Hematopoietic multipotent progenitor cell treated with erythropoietin and hydrocortisone succinate and interleukin-3 and kit ligand, for 8 days (in vitro differentiated cells): Measurements from ENCODE around the gene ACSL6.

Experiments
- DNase-seq: peaks from one replicate; pipeline ENCODE4 v3.0.0-alpha.2; 2015

ACSL6 gene

DNA sequence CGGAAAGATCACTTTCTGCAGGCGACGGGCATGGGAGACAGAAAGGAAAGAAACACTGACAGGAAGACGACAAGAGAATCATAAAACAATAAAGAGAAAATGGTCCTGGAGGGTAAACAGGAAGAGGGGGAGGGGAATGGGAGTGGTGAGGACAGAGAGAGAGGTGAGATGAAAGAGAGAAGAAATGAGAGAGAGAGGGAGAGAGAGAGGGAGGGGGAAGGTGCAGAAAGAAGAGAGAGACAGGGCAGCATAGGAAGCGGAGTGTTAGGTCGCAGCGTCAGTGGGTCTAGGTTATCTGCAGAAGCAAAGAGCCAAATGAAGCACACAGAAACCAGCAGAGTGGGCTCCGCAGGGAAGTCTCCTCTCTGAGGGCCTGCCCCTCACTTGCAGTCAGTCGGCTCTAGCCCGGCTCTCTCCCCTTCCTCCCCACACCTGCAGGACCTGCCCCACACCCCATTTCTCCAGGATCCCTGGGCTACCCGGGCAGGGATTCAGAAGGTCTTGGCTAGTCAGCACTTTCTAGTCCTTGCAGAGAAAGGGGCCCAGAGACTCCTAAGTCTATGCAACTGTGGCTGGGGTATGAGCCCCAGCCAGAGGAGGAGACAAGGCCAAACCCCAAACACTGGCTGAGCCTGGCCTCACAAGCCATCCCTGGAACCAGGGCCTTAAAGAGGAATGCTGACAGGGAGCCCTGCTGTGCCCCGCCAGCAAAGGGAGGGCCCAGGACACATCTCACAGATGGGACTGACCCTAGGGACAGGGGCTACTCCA is 36.3 kb downstream of the ACSL6 start:
- no peak for DNase-seq

DNA sequence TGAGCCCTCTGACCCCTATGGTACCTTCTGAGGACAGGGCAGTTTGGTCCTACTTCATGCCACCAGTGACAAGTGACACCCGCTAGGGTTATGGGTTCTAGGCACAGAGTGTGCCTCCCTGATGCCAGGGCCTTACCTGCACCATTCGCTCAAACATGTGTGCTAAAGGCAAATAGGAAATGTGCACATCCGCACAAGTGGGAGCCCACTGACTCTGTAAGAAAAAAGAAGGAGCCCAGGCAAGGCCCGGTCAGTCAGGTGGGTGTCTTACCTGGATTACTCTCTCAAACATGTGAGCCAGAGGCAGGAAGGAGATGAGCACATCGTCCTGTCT is 36.9 kb downstream of the ACSL6 start:
- no peak for DNase-seq

DNA sequence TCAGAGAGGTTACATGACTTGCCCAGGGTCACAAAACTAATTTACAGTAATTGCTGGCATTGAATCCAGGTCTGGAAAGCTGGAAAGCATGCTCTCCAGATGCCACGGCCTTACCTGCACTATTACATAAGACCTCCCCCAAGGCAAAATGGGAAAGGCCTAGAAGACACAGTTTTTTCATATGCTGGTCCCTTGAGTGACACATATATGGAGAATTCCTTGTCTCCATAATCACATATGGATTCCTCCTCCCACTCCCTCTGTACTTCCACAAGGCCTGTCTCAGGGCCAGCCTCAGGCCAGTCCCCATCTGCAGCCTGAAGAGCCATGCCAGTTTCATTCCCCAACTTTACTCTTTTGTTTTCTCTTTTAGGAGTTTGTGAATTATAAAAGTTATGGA is 37.4 kb downstream of the ACSL6 start:
- no peak for DNase-seq

DNA sequence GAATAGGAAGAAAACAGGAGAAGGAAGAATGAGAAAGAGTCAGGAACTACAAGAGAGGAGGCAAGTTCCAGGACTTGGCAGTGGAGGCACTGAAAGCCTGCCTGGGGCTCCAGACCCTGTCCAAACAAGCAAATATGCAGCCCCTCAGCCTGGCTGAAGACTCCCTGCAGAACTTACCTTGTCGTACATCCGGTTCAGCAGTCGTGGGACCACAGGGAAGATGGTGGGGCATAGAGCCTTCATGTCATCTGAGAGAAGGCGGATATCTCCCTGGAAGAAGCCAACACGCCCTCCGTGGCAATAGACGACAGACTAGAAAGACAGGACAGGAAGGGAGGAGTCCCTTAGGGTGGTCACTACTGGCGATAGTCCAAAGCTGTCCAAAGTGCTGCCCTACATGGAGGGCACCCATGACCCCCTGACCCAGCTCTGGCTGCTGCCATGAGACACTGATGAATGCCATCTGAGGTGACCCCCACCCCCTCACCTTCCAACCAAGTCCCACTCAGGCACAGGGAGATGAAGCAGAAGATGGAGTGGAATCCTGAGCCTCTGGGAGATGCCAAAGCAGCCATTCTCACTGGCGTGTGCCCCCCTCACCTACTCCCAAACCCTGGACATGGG is 38.3 kb downstream of the ACSL6 start:
- no peak for DNase-seq

DNA sequence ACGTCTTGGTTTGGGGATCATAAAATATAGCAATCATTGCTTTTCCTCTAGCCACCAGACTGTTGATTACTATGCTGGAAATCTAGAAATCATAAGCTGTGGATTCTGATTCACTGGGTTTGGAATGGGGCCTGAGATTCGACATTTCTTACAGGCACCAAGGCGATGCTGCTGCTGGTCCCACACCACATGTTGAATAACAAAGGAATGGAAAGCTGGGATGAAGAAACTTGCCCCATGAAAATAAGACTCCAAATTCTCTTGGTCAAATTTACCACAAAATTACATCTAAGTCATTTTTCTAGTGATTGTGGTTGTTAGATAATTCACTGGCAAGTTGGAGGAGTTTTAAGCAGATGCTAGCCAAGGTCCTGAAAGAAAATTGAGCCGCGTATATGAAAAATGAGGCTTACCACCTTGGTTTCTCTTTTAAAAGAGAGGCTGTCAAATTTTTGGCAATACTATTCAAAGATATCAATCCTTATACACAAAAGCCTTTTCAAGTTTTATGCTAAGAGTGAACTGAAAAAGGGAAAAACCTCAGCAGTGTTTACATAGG is 43.0 kb downstream of the ACSL6 start:
- no peak for DNase-seq

DNA sequence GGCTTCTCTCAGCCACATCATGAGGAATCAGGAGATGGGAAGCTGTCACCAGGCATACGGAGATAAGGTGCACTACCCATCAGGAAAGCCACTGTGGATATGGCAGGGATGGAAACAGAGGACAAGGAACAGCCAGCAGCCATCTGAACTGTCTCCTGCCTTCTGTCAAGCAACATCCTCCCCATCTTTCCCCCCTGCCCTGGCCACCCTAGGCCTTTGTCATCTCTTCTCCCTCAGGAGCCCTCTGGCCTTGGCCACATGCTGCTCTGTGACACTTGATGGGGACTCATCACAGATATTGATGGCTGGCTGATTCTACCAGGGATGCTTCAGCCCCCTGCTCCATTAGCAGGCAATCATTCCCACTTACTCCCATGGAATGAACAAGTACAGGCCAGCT is 44.9 kb downstream of the ACSL6 start:
- DNase-seq: no peak

DNA sequence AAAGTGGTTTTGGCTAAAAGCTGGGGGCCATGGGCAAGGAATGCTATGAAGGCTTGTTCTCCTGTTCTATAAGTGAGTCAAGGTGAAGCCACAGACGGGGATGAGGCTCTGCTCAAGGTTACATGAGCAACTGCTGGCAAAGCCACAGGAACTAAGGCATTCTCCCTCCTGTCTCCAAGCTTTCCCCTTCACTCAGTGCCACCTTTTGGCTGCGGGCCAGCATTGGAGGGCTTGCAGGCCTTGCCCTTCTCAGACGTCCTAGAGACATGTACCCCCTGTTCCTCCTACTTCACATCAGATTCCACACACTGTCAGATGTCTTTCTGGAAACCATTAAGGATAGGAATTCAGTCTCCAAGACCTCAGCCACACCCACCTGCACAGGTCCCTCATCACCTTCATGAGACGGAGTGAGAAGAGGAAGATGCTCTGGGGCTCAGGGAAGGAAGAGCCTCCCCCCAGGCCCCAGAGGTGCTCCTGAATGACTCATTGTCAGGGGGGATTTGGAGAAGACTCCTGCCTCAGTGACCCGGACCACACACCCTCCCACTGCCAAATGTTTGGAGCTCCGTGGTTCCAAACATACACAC is 45.5 kb downstream of the ACSL6 start:
- DNase-seq: no peak

DNA sequence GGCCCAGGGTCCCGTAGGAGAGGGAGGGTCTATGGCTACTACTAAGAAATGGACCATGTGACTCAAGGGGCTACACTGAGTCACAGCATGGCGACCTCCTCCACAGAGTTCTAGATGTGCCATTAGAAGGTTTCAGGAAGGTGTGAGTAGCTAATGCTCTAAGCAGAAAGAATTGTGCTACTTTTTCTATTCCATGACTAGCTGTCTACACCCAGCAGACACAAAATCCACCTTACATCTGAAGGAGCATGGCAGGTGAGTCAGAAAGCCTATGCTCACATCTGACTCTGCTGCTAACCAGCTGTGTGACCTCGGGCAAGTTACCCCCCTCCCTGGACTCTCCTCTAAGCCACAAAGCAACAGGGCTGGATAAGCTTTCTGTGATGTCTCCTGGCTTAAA is 51.6 kb downstream of the ACSL6 start:
- DNase-seq: no peak

DNA sequence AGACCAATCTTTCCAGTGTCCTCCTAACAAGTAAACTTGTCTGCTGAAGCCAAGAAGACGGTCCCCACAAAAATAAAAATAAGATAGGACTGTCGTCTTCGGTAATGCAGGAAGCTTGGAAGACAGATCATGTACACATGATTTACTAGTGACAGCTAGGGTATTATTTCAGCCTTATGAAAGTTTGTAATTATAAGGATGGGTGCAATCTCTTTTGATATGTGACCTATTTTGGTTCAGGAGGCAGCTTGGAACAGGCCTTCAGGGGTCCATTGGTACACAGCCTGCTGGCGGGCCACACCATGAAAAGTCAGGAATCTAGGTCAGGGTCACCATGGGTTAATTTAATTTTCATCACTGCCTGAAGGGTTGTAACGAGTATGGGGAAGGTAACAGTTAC is 52.3 kb downstream of the ACSL6 start:
- DNase-seq: no peak

DNA sequence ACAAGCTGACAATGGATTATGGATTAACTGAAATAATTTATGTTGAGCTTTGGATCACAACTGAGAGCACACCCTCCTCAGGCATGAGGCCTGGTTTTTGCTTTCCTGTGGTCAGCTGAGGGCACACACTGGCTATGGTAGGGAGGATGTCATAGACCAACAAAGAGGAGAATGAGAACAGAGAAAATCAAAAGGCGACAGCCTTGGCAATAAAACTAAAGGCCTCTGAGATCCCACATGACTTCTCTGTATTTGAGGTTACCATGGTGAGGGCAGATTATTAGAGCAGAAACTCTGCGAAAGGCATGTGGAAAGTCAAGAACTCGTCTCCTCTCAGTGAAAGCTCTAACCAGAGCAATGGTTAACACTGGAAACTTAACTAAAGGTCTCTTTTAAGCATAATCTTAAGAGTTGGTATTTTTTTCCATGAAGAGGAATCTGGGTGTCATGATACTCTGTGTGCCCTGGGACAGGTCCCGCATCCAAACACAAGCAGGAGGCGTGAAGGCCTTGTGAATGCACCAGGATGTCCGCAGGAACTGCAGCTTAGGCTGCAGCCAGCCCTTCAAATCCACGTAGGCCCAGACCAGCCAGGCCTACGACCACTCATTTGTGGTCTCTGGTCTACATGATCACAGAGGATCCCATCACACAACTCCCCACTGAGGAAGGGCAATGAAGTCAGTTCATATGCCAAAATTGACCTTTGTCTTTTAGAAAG is 53.6 kb downstream of the ACSL6 start:
- no peak for DNase-seq

DNA sequence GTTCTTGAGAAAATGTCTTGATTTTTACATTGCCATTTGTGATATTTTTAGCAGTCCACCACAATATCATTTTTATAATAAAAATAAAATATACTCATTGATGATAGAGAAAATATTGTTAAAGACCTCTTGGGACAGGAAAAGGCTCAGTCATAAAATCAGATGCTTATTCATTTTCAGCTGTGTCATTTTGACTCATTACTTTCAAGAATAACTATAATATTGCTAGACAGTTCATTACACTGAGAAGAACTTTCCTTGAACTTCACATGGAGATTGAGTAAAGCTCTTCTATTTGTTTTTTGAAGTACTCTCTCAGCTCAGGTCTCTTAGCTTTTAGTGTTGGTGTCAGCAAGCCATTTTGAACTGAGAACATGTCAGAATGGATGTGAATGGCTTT is 57.5 kb downstream of the ACSL6 start:
- DNase-seq: no peak

DNA sequence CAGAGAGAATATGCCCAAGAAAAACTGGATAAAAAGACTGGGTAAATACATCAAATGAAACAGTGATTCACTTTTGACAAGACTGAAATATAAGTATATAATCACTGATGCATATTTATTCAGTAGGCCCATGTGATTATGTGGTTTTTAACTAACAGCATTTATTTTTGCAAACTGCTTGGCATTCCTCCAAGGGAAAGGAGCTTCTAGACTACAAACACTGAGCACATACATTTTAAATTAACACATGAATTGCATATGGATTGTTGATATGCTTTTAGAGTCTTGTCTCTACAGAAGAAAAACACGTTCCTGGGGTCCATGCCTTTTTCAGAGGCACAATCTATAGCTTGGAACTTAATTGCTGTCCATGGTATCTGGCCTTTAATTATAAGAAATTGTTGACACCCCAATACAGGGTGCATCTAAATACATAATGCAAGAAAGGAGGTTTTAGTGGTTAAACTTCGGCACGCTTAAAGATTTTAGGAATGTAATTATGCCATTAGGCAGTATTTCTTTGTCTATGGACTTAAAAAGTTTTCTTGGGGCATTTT is 59.1 kb downstream of the ACSL6 start:
- DNase-seq: no peak

DNA sequence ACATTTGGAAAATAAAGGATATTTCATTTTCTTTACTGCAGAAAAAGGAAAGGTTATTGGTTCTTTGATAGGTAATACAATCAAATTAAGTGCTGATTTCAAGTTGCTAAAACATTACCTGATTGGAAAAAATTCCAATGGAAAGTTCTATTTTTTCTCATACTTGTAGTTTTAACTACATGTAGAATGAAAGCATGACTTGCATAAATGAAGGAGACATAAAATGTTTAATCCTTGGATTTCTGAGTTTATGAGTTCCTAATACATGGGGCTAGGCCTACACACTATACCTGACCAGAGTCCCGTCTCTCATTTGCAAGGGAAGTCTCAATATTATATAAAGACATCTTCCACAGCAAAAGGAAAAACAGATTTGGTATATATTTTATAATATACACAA is 60.8 kb downstream of the ACSL6 start:
- DNase-seq: no peak

DNA sequence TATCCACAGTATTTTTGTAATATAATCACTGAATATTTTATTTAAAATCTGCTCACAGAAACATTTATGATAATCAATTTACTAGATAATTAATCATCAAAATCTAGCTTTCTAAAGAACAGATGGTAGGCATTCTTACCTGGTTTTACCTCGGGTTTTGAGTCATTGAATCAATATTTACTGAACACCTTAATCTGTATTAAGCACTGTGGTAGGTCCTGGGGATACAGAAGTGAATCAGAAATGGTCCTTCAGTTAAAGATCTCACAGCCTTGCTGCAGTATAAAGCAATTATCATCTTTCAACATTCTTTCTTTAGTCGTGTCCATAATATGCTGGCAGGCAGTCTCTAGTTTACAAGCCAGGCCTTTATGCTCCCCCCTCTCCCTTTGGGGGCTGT is 64.0 kb downstream of the ACSL6 start:
- no peak for DNase-seq

DNA sequence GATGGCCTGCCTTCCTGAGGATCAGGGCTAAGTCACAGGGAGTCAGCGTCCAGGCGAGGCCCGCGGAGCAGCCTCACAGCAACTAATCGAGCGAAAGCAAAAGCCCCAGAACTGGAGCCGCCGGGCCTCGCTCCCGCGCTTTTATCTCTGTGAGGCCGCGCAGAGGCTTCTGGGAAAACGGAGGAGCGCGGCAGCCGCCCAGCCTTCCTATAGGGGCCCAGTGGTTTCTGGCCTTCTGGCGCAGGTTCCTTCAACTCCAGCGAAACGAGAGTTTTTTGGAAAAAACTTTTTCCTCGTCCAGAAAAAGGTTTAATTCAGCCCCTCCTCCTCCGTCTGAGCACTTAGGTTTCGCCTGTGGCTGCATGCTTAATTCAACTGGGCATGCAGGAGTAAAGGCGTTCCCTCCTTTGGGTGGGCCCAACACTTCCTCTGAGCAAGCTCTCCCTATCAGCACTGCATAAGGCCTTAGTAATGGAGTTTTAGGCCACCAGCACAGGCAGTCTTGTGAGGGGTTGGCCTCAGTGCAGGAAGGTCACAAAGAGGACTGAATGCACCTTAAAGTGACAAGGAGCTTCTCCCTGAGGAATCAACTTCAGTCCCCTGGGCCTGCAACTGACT is 65.8 kb downstream of the ACSL6 start, which contains the start of gene MEIKIN:
Gene MEIKIN, minus strand, starts transcription at position 113 of the 618 bp plus-strand sequence. CDS start 158 bp downstream, outside the sequence.
- DNase-seq: no peak

DNA sequence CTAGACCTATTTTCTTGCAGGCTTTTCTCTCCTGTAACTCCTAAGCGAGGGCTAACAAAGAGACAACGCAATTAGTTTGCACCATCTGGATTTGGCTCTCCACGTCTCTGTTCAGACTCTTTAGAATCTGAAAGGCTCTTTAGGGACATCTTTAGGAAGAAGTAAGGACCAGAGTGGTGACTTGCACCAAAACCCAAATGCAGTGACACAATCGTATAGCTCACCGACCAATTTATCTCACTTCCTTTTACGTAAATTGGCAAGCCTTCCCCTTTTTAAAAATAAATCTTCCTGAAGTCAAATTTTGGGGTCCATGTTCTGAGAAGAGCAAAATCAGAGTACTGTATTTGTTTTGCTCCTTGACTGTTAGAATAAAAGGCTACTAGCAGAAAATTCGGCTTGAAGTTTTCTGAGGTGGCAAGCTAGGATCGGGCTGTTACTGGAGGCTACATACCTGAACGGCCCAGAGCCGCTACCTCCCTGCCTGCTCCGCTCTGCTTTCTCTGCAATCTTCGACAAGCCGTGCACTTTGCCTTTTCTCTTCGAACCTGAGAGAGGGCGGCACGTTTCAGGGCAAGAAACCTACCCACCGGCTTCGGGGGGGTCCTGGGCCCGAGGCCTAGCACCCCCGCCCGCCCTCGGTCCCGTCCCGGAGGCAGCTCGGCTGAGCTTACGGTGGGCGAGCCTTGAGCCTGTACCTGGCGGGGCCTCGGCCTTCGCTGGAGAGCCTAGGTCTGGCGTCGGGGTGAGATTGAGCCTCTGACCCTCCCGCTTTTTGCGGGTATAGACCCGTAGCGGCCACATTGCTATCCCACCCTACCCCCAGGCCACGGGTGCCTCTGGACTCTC is 66.5 kb downstream of the ACSL6 start:
- no peak for DNase-seq

DNA sequence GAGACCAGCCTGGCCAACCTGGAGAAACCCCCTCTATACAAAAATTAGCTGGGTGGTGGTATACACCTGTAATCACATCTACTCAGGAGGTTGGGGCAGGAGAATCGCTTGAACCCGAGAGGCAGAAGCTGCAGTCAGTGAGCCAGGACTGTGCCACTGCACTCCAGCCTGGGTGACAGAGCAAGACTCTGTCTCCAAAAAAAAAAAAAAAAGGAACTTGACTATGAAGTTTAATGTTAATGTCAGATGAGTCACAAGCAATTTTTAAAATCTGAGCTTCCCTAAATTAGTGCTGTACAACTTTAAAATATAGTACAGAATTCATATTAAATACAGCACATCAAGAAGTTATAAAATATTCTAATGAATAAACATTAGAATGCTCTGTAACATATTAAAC is 67.5 kb downstream of the ACSL6 start:
- no peak for DNase-seq

DNA sequence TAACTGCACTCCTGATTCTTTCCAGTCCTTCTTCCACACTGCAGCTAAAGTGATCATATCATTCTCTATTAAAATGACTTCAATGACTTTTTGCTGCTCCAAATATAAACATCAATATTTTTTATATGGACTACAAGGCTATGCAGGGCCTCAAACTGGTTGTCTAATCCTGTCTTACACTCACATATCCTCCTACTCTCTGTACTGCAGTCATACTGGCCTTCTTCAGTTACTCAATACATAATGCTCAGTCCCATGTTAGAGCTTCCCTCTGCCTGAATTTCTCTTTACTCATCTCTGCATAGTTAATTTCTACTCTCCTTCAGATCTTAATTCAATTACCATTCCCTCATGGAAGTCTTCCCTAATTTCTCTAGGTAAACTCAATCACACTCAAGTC is 69.4 kb downstream of the ACSL6 start:
- no peak for DNase-seq

DNA sequence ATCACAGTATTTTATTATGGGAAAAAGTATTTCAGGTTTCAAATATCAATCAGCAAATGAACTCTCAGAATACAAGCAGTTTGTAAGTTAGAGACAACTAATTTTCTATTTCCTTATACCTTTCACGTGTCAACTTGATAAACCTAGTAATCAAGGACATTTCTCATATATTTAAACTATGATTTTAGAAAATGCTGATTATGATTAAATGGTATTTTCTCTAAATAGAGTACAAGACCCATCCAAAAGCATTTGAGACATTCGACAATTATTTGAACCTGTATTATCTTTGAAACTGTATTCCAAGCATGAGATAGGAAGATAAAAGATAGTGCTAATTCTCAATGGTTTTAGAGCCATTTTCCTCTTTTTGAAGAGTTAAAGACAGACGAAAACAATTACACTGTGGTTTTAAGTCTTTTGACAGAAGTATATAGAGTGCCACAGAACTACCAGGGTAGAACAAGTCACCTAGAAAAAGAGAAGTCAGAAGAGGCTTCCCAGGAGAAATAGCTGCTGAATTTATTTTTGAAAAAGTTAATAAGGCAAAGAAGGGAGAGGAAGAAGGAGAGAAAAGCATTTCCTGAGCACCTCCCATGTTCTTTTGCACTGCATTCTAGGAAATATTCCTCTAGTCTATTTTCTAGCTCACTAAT is 71.6 kb downstream of the ACSL6 start:
- DNase-seq: no peak

DNA sequence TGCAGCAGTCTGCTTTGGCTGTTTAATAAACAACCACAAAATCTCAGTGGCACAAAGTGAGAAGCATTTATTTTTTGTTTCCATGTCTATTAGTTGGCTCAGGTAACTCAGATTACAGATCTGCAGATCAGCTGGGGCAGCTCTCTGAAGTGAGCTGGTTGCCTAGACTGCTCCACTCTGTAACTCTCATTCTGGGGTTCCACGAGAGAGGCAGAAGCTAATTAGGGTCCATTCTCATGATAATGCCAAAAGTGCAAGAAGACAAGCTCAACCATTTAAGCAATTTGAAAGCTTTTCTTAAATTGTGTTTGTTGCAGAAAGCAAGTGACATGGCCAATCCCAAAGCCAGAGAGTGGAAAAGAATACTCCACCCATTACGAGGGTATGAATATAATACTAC is 79.2 kb downstream of the ACSL6 start:
- no peak for DNase-seq

DNA sequence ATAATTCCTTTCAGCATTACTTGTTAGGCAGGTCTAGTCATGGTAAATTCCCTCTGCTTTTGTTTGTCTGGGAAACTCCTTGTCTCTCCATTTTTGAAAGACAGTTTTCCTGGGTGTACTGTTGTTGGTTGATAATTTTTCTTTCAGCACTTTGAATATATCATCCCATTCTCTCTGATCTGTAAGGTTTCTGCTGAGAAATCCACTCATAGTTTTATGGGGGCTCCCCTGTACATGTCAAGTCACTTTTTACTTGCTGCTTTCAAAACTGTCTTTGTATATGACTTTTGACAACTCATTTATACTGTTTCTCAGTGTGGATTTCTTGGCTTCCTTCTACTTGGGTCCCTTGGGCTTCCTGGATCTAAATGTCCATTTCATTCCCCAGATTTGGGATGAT is 82.5 kb downstream of the ACSL6 start:
- DNase-seq: no peak
